ENCODE data around the gene MIA.
"Not testable (repeated sequence)": the region's sequence is repeated elsewhere in the genome, so short reads cannot be mapped to it uniquely, and the experiment has no call there.

The MIA gene

GRCh38 chr19:40777937-40778705, 2.8 kb downstream of the MIA start, which contains the start of gene RAB4B:
Gene RAB4B, plus strand, starts transcription at chr19:40778247. Its CDS starts 129 bp downstream, at chr19:40778376.
- in situ Hi-C loops (cut with HindIII; ENCODE audit: low sequenced_read_pairs) = no loop called here

DNA sequence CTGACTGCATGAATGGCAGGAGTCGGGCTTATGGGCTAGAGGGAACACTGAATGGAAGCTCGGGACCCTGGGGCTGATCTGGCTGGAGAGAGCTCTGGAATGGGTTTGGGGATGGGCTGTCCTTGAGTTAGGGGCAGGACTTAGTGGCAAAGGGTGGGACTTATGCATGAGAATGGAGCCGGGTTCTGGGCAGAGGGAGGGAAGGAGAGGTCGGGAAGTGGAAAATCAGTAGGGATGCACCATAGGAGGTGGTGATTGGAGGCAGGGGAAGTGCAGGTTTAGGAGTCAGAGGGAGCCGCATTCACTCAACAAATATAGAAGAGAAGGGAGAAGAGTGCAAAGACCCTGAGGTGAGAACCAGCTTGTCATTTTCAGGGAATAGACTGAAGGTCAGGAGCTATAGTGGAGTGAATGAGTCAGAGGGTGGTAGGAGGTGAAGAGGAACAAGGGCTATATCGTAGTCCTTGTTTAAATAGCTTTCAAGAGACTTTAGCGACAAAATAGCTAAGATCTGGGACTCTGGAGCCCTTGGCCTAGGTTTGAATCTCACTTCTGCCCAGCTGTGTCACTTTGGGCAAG, 3.5 kb downstream of the MIA start:
- in situ Hi-C loops (cut with HindIII; ENCODE audit: low sequenced_read_pairs) = no loop called here

DNA sequence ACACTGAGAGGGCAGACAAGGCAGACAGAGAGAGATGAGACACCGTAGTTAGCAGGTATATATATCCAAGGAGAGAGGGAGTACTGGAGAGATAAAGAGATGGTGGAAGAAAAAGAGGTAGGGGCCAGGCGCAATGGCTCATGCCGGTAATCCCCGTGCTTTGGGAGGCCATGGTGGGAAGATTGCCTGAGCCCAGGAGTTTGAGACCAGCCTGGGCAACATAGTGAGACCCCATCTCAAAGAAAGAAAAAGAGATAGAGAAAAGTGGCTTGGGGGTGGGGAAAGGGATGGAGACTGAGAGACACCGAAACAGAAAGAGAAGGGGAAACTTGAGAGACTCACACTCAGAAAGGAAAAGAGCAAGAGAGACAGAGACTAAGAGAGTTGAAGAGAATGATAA, 5.3 kb downstream of the MIA start:
- in situ Hi-C loops (cut with HindIII; ENCODE audit: low sequenced_read_pairs) = no loop called here

- in situ Hi-C loops (cut with HindIII; ENCODE audit: low sequenced_read_pairs) = no loop called here
Observed at GRCh38 chr19:40781140-40781539, 5.8 kb downstream of the MIA start.

GRCh38 chr19:40783711-40784110, 8.4 kb downstream of the MIA start:
- in situ Hi-C loops (cut with HindIII; ENCODE audit: low sequenced_read_pairs) = no loop called here

DNA sequence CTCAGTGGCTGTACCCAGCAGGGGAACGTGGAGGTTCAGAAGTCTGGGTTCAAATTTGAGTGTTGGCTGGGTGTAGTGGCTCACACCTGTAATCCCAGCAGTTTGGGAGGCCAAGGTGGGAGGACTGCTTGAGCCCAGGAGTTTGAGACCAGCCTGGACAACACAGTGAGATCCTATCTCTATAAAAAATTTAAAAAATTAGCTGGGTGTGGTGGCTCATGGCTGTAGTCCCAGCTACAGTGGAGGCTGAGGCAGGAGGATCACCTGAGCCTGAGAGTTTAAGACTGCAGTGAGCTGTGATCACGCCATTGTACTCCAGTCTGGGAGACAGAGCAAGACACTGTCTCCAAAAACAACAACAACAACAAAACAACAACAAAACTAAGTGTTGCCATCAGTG, 8.8 kb downstream of the MIA start:
- in situ Hi-C loops (cut with HindIII; ENCODE audit: low sequenced_read_pairs) = not testable (repeated sequence)

DNA sequence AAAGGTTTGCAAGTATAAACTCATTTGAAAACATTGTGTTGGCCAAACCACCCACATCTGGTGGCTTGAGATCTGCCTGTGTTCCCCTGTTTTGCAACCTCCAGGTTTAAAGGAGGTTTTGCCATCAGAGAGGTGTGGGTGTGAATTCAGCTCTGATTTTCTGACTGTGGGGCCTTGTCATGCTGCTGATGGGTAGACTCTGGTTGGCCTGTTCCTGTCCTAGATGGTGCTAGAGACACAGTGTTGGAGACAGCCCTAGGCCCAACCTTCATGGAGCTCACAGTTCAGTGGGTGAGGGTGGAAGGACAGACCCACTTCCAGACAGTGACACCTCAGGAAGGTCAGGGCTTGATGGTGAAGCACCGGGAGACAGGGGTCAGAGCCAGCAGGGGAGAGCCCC, 10.2 kb downstream of the MIA start:
- in situ Hi-C loops (cut with HindIII; ENCODE audit: low sequenced_read_pairs) = no loop called here

DNA sequence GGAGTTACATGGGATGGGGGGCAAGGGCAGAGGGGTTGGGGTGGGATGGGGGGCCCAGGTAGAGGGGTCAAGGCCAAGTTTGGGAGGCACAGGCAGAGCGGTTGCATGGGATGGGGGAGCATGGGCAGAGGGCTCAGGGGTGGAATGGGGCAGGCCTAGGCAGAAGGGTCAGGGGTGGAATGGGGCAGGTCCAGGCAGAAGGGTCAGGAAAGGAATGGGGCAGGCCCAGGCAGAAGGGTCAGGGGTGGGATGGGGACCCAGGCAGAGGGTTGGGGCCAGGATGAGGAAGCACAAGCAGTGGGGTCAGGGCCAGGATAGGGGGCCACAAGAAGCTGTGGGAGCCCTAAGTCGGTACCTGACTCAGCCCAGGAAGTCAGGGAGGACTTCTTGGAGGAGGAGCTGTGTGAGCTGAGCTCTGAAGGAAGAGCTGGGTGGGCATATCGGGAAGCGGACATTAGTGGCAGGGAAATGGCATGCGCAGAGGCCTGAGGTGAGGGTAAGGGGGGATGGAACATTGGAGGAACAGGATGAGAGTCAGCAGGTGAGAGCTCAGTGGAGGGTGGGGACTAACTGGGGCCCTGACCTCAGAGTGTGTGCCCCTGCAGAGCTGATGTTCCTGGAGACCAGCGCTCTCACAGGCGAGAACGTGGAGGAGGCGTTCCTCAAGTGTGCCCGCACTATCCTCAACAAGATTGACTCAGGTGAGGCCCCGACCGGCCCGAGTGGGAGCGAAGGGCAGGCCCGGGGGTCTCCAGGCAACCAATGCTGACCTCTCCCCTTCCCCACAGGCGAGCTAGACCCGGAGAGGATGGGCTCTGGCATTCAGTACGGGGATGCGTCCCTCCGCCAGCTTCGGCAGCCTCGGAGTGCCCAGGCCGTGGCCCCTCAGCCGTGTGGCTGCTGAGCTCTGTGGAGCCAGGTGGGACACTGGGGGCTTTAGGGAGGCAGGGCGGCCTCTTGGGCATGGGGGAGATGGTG, 11.0 kb downstream of the MIA start:
- in situ Hi-C loops (cut with HindIII; ENCODE audit: low sequenced_read_pairs) = no loop called here

- in situ Hi-C loops (cut with HindIII; ENCODE audit: low sequenced_read_pairs) = no loop called here
Observed at GRCh38 chr19:40791349-40791748, 16.0 kb downstream of the MIA start.

GRCh38 chr19:40791996-40792395, 16.7 kb downstream of the MIA start:
- in situ Hi-C loops (cut with HindIII; ENCODE audit: low sequenced_read_pairs) = no loop called here

DNA sequence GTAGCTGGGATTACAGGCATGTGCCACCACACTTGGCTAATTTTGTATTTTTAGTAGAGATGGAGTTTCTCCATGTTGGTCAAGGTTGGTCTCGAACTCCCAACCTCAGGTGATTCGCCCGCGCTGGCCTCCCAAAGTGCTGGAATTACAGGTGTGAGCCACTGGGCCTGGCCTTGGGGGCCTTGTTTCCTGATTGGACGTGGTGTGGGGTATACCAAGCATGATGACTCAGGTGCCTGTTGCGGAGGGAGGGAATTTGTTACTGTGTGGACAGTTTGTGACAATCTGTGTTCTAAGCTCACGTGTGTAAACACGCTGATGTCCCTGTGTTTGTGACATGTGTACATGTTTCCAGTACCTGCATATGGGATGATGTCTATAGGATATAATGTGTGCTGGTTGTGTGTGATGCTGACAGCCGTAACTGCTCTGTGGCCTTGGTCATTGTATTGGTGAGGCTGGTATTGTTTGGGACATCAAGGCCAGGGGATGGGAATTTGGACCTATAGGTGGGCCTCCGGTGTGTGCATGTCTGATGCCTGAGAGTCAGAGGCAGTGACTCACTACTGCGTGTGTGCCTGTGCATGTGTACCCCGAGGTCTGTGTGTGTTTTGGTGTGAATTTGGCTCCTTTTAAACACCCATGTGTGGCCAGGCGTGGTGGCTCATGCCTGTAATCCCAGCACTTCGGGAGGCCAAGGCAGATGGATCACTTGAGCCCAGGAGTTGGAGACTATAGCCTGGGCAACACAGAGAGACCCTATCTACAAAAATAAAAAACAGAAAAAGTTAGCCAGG, 22.0 kb downstream of the MIA start:
- in situ Hi-C loops (cut with HindIII; ENCODE audit: low sequenced_read_pairs) = no loop called here

DNA sequence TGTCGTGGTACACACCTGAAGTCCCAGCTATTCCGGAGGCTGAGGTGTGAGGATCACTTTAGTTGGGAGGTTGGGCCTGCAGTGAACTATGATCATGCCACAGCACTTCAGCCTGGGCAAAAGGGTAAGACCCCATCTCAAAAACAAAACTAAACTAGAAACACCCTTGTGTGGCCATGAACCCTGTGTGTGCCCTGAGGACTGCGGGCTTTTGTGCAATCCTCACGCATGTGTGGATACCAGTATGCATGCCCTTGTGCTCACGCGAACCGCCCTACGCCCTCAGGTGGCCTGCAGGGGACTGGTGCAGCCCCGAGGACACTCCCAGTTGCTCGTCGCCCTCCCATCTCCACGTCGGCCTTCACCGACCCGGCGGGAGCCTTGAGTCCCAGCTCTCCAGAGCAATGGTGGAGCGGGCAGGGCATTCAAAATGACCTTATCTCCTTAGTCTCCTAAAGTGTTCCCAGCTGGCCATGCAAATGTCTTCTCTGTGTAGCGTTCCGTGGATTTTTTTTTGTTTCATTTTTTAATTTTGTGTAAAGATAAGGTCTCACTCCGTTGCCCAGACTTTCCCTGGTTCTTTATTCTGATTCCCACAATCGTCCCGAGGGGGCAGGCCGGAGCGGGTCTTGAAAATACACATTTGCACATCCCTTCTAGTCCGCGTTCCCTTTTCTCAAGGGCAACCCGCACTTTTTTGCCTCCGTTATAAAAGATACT, 22.8 kb downstream of the MIA start:
- in situ Hi-C loops (cut with HindIII; ENCODE audit: low sequenced_read_pairs) = no loop called here

DNA sequence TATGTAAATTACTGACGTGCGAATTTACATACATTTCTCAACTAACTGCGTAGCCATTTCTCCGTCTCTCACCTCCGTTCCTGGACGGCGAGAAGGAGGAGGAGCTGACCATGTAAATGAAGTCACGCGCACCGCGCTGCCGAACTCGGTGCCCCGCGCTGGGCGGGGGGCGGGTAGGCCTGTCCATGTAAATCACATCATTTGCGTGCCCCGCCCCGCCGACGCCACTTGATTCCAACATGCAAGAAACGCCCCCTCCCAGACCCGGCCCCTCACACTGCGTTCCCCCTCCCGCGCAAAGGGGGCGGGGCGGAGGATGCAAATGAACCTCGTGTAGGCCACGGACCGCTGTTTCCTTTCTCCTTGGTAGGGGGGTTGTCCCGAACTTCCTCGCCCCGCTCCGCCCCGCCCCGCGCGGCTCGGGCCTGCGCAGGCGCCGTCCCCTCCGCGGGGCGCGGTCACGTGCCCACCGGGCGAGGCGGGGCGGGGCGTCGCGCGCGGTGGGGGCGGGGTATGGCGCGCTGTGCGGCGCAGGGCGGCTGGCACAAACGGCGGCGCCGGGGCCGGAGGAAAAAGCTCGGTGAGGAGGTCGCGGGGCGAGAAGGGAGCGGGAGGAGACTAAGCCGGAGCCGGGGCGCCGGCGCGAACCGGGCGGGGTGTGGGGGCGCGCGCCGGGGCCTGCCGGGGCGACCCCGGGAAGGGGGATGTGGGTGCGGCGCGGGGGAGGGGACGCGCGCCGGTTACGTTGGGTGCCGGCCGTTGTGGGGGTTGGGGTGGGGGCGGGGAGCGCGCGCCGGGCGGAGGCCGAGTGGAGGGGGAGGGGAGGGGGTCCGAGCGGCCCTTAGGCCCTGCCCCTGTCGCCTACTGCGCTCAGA, 23.6 kb downstream of the MIA start, which contains the start of gene EGLN2:
Gene EGLN2, plus strand, starts transcription at position 509 of the 875 bp plus-strand sequence. CDS start 1,382 bp downstream, outside the sequence.
- in situ Hi-C loops (cut with HindIII; ENCODE audit: low sequenced_read_pairs) = no loop called here

DNA sequence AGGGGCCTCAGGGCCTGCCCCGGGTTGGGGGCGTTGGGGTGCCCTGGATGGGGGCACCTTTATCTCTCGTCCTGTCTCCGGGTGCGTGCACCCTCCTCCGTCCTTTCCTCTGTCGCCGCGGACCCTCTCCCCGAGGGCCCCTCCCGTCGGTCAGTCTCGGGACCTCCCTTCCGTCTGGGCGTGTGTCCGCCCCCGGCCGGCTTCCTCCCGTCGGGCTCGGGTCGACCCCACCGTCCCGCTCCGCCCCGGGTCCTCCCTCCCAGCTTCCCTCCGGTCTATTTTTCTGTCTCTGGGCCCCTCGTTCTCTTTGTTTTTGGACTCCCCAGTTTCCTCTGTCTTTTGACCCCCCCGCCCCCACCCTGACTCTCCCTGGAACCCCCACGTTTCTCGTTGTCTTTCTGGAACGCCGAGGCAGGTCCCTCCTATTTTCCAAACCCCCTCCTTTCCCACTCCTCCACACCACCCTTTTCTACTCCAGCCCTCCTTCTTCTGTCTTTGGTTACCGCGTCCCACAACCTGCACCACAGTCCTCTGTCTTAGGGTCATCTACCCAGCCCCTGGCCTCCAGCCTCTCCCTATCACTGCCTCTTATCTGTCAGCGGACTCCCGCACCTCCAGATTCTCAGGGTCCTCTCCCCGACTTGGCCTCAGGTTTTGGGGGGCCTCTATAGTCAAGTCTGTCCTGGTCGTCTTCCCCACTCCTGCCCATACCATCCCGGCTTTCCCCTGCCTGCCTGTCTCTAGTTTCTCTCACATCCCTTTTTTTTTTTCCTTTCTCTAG, 24.4 kb downstream of the MIA start:
- in situ Hi-C loops (cut with HindIII; ENCODE audit: low sequenced_read_pairs) = no loop called here

DNA sequence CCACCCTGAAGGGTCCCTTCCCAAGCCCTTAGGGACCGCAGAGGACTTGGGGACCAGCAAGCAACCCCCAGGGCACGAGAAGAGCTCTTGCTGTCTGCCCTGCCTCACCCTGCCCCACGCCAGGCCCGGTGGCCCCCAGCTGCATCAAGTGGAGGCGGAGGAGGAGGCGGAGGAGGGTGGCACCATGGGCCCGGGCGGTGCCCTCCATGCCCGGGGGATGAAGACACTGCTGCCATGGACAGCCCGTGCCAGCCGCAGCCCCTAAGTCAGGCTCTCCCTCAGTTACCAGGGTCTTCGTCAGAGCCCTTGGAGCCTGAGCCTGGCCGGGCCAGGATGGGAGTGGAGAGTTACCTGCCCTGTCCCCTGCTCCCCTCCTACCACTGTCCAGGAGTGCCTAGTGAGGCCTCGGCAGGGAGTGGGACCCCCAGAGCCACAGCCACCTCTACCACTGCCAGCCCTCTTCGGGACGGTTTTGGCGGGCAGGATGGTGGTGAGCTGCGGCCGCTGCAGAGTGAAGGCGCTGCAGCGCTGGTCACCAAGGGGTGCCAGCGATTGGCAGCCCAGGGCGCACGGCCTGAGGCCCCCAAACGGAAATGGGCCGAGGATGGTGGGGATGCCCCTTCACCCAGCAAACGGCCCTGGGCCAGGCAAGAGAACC, 25.1 kb downstream of the MIA start:
- in situ Hi-C loops (cut with HindIII; ENCODE audit: low sequenced_read_pairs) = no loop called here

GRCh38 chr19:40800997-40801377, 25.7 kb downstream of the MIA start:
- in situ Hi-C loops (cut with HindIII; ENCODE audit: low sequenced_read_pairs) = no loop called here

DNA sequence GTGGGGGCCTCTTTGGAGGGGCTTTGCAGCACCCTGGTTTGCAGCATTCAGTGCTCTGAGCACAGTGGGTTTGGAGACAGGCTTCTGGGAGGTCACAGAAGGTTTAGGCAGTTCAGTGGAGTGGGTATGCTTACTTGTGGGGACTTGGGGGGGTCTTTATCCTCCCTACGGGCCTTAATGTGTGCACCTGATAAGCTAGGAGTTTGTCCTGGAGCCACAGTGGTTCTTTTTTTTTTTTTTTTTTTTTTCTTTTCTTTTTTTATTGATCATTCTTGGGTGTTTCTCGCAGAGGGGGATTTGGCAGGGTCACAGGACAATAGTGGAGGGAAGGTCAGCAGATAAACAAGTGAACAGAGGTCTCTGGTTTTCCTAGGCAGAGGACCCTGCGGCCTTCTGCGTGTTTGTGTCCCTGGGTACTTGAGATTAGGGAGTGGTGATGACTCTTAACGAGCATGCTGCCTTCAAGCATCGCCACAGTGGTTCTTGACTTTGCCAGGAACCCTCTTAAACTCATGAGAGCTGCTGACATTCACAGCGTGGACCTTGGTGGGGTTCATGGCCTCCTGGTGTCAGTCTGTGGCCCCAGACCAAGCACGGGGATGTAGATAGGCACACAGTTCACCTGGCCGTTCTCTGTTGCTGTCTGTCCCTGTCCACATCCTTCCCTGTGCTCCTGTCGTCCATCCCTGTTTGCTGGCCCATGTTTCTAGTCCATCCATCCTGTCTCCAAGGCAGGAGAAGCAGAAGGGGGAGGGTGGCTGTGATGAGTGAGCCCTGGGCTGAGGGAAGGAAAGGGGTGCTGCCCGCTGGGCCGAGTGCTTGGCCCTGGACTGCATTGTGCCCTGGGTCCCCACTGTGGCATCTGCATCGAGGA, 26.3 kb downstream of the MIA start:
- in situ Hi-C loops (cut with HindIII; ENCODE audit: low sequenced_read_pairs) = no loop called here
